ENCODE measurements around the gene CAND2. TPM values are rescaled to one million over a fixed set of nuclear protein-coding genes. Genes with fewer than 3 reads are reported as not detected.
"Not testable (repeated sequence)": the region's sequence is repeated elsewhere in the genome, so short reads cannot be mapped to it uniquely, and the experiment has no call there.

Gene CAND2
- total and polyA plus RNA-seq, 2 donors = 0.42 to 1.4 TPM

GRCh38 chr3:12870942-12871341, 74.5 kb downstream of the CAND2 start:
- Histone ChIP-seq H3K9me3 (ENCODE audit: control insufficient read depth in 2 of 2, insufficient read depth in 1 of 2, low read length in 1 of 2) (no peaks in the 10 kb centered on the region), H3K27me3 (ENCODE audit: control insufficient read depth in 2 of 2, insufficient read depth in 1 of 2, low read length in 1 of 2) (peaks cover 15 to 51% of the 10 kb centered on the region in 2 donors), H3K4me3 (ENCODE audit: low read length in 2 of 2) (no peak overlapping the region), H3K4me1 (ENCODE audit: control insufficient read depth in 2 of 2, insufficient read depth in 2 of 2, low read length in 2 of 2) (peaks cover 5 to 10% of the 10 kb centered on the region in 2 donors), H3K27ac (ENCODE audit: low read depth in 1 of 2, low read length in 1 of 2) (no peak overlapping the region), H3K36me3 (ENCODE audit: control insufficient read depth in 2 of 2, insufficient read depth in 2 of 2, low read length in 1 of 2) (no peaks in the 10 kb centered on the region)
- DNase-seq (ENCODE audit: low read depth in 6 of 9, low spot score in 9 of 9) = no peak
- 74% methylated on average over 9 of the region's 9 CpGs for WGBS

- Histone ChIP-seq H3K4me3 (ENCODE audit: low read length in 2 of 2) (no peak overlapping the region), H3K36me3 (ENCODE audit: control insufficient read depth in 2 of 2, insufficient read depth in 2 of 2, low read length in 1 of 2) (no peaks in the 10 kb centered on the region), H3K4me1 (ENCODE audit: control insufficient read depth in 2 of 2, insufficient read depth in 2 of 2, low read length in 2 of 2) (peaks cover 5 to 12% of the 10 kb centered on the region in 2 donors), H3K27me3 (ENCODE audit: control insufficient read depth in 2 of 2, insufficient read depth in 1 of 2, low read length in 1 of 2) (peaks cover 15 to 57% of the 10 kb centered on the region in 2 donors), H3K27ac (ENCODE audit: low read depth in 1 of 2, low read length in 1 of 2) (no peak overlapping the region), H3K9me3 (ENCODE audit: control insufficient read depth in 2 of 2, insufficient read depth in 1 of 2, low read length in 1 of 2) (no peaks in the 10 kb centered on the region)
- DNase-seq (ENCODE audit: low read depth in 6 of 9, low spot score in 9 of 9) = no peak
- WGBS = 92% methylated on average over 12 of the region's 12 CpGs
Measured at GRCh38 chr3:12871404-12871983, 75.0 kb downstream of the CAND2 start.

- peak in 2 of 9 donors; percentile 21 to 25 for DNase-seq (ENCODE audit: low read depth in 6 of 9, low spot score in 9 of 9)
- Histone ChIP-seq H3K4me3 (ENCODE audit: low read length in 2 of 2) (no peak overlapping the region), H3K27me3 (ENCODE audit: control insufficient read depth in 2 of 2, insufficient read depth in 1 of 2, low read length in 1 of 2) (peaks cover 0 to 25% of the 10 kb centered on the region in 2 donors), H3K9me3 (ENCODE audit: control insufficient read depth in 2 of 2, insufficient read depth in 1 of 2, low read length in 1 of 2) (no peaks in the 10 kb centered on the region), H3K4me1 (ENCODE audit: control insufficient read depth in 2 of 2, insufficient read depth in 2 of 2, low read length in 2 of 2) (peaks cover 0 to 2% of the 10 kb centered on the region in 2 donors), H3K36me3 (ENCODE audit: control insufficient read depth in 2 of 2, insufficient read depth in 2 of 2, low read length in 1 of 2) (no peaks in the 10 kb centered on the region), H3K27ac (ENCODE audit: low read depth in 1 of 2, low read length in 1 of 2) (no peak overlapping the region)
- 35% methylated on average over 60 of the region's 60 CpGs for WGBS
Measured at GRCh38 chr3:12875857-12876836, 79.7 kb downstream of the CAND2 start.

GRCh38 chr3:12877040-12877439, 80.6 kb downstream of the CAND2 start:
- H3K27me3 ChIP-seq (ENCODE audit: control insufficient read depth in 2 of 2, insufficient read depth in 1 of 2, low read length in 1 of 2) = peaks cover 0 to 25% of the 10 kb centered on the region in 2 donors
- DNase-seq (ENCODE audit: low read depth in 6 of 9, low spot score in 9 of 9) = no peak
- no peak overlapping the region for H3K4me3 ChIP-seq (ENCODE audit: low read length in 2 of 2)
- no peaks in the 10 kb centered on the region for H3K9me3 ChIP-seq (ENCODE audit: control insufficient read depth in 2 of 2, insufficient read depth in 1 of 2, low read length in 1 of 2)
- no peaks in the 10 kb centered on the region for H3K36me3 ChIP-seq (ENCODE audit: control insufficient read depth in 2 of 2, insufficient read depth in 2 of 2, low read length in 1 of 2)
- 97% methylated on average over 7 of the region's 7 CpGs for WGBS
- H3K4me1 ChIP-seq (ENCODE audit: control insufficient read depth in 2 of 2, insufficient read depth in 2 of 2, low read length in 2 of 2) = peaks cover 0 to 2% of the 10 kb centered on the region in 2 donors
- no peak overlapping the region for H3K27ac ChIP-seq (ENCODE audit: low read depth in 1 of 2, low read length in 1 of 2)

- Histone ChIP-seq H3K4me1 (ENCODE audit: control insufficient read depth in 2 of 2, insufficient read depth in 2 of 2, low read length in 2 of 2) (peaks cover 0 to 2% of the 10 kb centered on the region in 2 donors), H3K4me3 (ENCODE audit: low read length in 2 of 2) (no peak overlapping the region), H3K36me3 (ENCODE audit: control insufficient read depth in 2 of 2, insufficient read depth in 2 of 2, low read length in 1 of 2) (no peaks in the 10 kb centered on the region), H3K9me3 (ENCODE audit: control insufficient read depth in 2 of 2, insufficient read depth in 1 of 2, low read length in 1 of 2) (no peaks in the 10 kb centered on the region), H3K27me3 (ENCODE audit: control insufficient read depth in 2 of 2, insufficient read depth in 1 of 2, low read length in 1 of 2) (peaks cover 0 to 25% of the 10 kb centered on the region in 2 donors), H3K27ac (ENCODE audit: low read depth in 1 of 2, low read length in 1 of 2) (no peak overlapping the region)
- 93% methylated on average over 2 of the region's 2 CpGs for WGBS
- no peak for DNase-seq (ENCODE audit: low read depth in 6 of 9, low spot score in 9 of 9)
Measured at GRCh38 chr3:12878141-12878574, 81.7 kb downstream of the CAND2 start.

- H3K27me3 ChIP-seq (ENCODE audit: control insufficient read depth in 2 of 2, insufficient read depth in 1 of 2, low read length in 1 of 2) = peaks cover 0 to 25% of the 10 kb centered on the region in 2 donors
- not testable (repeated sequence) for DNase-seq (ENCODE audit: low read depth in 6 of 9, low spot score in 9 of 9); H3K9me3 ChIP-seq (ENCODE audit: control insufficient read depth in 2 of 2, insufficient read depth in 1 of 2, low read length in 1 of 2); H3K36me3 ChIP-seq (ENCODE audit: control insufficient read depth in 2 of 2, insufficient read depth in 2 of 2, low read length in 1 of 2); H3K27ac ChIP-seq (ENCODE audit: low read depth in 1 of 2, low read length in 1 of 2); H3K4me3 ChIP-seq (ENCODE audit: low read length in 2 of 2); H3K4me1 ChIP-seq (ENCODE audit: control insufficient read depth in 2 of 2, insufficient read depth in 2 of 2, low read length in 2 of 2)
- WGBS = 83% methylated on average over 2 of the region's 2 CpGs
Measured at GRCh38 chr3:12878758-12879157, 82.3 kb downstream of the CAND2 start.

GRCh38 chr3:12879191-12879815, 82.8 kb downstream of the CAND2 start:
- DNase-seq (ENCODE audit: low read depth in 6 of 9, low spot score in 9 of 9) = no peak
- WGBS = 98% methylated on average over 5 of the region's 5 CpGs
- Histone ChIP-seq H3K9me3 (ENCODE audit: control insufficient read depth in 2 of 2, insufficient read depth in 1 of 2, low read length in 1 of 2) (no peaks in the 10 kb centered on the region), H3K36me3 (ENCODE audit: control insufficient read depth in 2 of 2, insufficient read depth in 2 of 2, low read length in 1 of 2) (no peaks in the 10 kb centered on the region), H3K27me3 (ENCODE audit: control insufficient read depth in 2 of 2, insufficient read depth in 1 of 2, low read length in 1 of 2) (peaks cover 0 to 22% of the 10 kb centered on the region in 2 donors), H3K4me3 (ENCODE audit: low read length in 2 of 2) (no peak overlapping the region), H3K4me1 (ENCODE audit: control insufficient read depth in 2 of 2, insufficient read depth in 2 of 2, low read length in 2 of 2) (peaks cover 0 to 2% of the 10 kb centered on the region in 2 donors), H3K27ac (ENCODE audit: low read depth in 1 of 2, low read length in 1 of 2) (no peak overlapping the region)

GRCh38 chr3:12881858-12882257, 85.4 kb downstream of the CAND2 start:
- not testable (repeated sequence) for H3K27ac ChIP-seq (ENCODE audit: low read depth in 1 of 2, low read length in 1 of 2); H3K4me3 ChIP-seq (ENCODE audit: low read length in 2 of 2); H3K27me3 ChIP-seq (ENCODE audit: control insufficient read depth in 2 of 2, insufficient read depth in 1 of 2, low read length in 1 of 2); DNase-seq (ENCODE audit: low read depth in 6 of 9, low spot score in 9 of 9); H3K36me3 ChIP-seq (ENCODE audit: control insufficient read depth in 2 of 2, insufficient read depth in 2 of 2, low read length in 1 of 2); H3K9me3 ChIP-seq (ENCODE audit: control insufficient read depth in 2 of 2, insufficient read depth in 1 of 2, low read length in 1 of 2)
- WGBS = 98% methylated on average over 12 of the region's 12 CpGs
- peaks cover 0 to 21% of the 10 kb centered on the region in 2 donors for H3K4me1 ChIP-seq (ENCODE audit: control insufficient read depth in 2 of 2, insufficient read depth in 2 of 2, low read length in 2 of 2)

Measured in thymus (tissue), 11 donors.